H4 (cell line): ENCODE measurements around the gene CSPG4. TPM values are rescaled to one million over a fixed set of nuclear protein-coding genes. Genes with fewer than 3 reads are reported as not detected.
A peak's percentile ranks its signal among the peaks of the same experiment; 100 is the strongest.
"Not testable (repeated sequence)": the region's sequence is repeated elsewhere in the genome, so short reads cannot be mapped to it uniquely, and the experiment has no call there.

ENCODE experiments used
- DNase-seq: peaks from one replicate; pipeline ENCODE4 v3.0.0-alpha.2; 2015; ENCODE audit warnings: low spot score
- total RNA-seq: library from RNA; depleted of rRNA; stranded (reverse); fragments of >200 nt; shearing (Covaris generic); gene quantifications from 2 replicates; pipeline ENCODE4 v1.2.3, GENCODE V29; 2014

CSPG4 gene
- total RNA-seq, 1 experiment from 2014 or later = 0.14 TPM

DNA sequence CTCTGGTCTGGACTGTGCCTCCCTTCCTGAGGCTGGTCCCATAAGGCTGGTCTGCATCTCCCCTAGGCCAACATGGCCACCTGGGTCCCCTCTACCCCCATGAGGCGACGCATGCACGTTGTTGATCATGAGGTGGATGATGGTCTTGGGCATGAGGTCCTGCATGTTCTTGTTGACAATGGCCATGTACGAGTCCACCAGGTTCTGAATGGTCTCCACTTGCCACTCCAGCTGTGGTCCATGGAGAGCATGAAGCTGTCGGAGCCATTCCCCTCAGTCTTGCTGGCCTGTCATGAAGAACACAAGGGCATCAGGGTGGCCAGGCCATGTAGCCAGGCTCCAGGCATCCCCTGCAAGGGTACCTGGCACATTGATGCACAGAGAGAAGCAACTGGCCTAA, 27.1 kb upstream of the CSPG4 start:
- no peak for DNase-seq

DNA sequence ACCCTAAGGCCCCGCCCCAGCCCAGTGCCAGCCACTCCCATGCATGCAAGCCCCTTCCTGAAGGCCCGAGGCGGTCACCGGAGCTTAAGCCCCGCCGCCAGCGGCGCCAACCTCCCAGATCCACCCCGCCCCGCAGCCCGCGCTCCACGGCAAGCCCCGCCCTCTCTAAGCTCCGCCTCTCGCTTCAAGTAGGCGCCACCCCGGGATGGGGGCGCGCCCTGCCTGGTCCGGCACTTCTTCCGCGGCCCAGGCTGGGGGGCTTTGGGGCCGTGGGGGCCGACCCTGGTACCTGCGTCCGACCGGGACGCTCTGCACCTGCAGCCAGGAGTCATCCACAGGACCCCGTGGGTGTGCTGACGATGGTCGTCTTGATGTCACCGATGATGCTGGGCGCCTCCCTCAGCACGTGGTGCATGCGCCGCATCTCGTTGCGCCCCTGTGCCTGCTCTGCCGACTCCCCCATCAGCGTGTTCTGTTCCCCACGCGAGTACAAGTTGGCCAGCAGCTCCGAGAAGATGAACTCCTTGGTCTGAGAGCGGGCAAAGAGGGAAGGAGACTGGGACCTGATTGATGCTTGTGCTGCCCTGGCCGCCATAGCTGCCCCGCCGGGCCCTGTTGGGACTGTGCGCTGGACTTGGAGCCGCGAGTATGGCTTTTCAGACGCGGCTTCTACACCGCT, 26.1 kb upstream of the CSPG4 start:
- DNase-seq = peak; percentile 69

DNA sequence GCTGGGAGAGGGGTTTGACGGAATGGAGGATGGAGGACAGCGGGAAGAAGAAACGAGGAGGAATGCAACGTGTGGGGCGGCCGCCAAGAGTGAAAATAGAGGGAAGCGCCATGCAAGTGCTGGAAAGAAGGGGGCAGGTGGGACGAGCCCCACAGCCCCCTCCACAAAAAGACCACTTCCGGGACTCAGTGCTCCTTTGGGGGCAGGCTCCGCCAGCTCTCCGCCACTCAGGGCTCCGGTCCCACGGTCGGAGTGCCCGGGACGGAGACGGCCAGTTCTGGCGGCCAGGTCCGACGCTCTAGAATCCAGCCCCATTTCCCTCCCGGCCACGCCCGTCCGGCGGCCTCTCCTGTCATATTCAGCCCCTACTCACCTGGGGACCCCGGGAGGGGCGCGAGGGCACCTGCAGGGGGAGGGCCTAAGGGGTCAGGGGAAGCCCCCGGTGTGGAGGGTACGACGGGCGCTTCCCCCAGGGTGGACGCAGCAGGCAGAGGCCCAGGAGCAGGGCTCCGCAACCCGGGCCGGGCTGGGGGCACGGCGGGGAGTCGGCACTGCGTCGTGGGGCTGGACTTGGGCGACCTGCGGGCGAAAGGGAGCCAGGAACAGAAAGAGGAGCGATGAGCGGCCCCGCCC, 25.5 kb upstream of the CSPG4 start:
- DNase-seq = no peak

DNA sequence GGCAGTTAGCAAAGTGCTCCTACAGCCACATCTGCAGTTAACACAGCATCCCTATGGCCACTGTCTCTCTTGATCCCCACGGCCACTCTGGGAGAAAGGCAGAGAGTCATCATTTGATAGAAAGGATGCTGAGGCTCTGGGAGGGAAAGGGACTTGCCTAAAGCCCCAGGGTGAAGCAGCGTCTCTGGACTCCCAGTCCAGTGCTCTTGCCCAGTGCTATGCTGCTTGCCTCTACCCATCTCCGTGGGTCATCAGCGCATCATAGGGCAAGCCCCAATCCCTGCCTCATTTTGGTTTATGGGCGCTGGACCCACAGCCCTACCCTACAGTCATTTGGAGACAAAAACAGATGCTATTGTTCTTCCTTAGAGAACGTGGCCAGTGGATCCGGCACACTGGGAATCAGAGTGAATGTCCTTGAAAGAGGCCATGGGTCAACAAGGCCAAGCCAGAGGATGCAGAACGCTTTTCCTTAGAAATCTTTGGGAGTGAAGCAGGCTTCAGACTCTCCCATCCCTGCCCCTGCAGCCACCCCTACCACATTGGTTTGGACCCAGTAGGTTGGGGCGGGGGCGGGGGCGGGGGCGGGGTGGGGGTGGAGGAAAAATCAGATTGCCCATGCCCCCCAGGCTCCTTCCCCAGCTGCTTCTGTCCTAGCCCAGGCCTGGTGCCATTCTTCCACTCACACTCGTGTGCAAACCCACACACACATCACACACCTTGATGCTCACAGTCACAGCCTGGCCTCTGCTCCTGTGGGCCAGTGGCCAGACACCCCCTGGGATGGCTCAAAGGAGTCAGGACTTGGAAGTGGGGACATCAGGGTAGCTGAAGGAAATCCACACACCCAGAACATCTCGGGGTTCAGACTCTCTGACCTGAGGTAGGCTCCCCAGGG, 24.7 kb upstream of the CSPG4 start:
- DNase-seq = not testable (repeated sequence)

DNA sequence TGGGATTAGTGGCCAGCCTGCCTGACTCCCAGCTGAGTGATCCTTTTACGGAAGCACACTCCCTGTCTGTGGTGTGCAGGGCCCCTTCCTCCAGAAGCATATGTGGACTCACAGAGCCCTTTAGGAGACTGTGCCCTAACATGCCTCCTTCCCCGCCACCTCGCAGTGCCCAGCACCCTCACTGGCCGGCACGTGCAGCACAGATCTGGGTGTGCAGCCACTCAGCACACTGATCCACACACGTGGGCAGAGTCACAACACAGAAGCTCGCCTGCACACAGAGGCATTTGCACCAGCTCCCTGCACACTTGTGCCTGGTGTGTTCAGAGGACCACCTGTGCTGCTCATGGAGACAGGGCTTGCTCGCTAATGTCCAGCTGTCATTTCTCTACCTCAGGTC, 23.6 kb upstream of the CSPG4 start:
- DNase-seq = no peak

- not testable (repeated sequence) for DNase-seq
Measured at GRCh38 chr15:75734861-75735760, 22.5 kb upstream of the CSPG4 start.

DNA sequence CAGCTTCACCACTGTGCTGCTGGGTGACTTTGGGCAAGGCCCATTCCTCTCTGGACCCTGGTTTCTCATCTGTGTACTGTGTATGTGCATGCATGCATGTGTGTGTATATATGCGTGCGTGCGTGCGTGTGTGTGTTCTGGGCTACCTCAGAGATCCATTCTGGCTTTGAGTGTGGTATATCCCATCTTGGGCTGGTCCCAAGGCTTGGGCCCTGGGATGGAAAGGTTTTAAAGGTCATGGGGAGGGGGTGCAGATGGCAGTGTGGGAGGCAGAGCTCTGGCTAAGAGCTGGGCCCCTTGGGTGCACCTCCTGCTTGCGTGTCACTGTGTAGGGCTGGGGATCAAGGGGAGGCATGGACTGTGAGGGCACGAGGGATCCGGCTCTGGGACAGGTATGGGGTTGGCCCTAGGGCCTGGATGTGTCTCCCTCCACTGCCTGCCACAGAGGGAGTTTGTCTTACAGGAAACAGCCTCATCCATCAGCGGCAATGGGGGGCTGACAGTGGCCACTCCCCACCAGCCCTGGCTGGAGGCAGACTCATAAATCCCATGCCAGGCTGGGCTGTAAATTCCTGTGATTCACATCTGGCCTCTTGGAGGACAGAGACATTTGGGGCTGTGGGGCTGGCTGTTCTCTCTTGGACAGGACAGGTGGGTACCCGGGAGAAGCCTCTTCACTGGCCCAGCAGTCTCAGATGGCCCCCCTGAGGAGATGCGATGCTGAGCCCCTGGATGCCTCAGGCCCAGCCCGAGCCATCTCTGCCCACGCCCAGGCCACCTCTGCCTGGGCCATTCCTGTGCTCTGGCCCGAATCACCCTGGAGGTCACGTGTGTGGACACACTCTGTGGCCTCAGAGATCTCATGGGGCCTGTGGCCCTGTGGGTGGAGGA, 21.4 kb upstream of the CSPG4 start:
- DNase-seq = no peak

DNA sequence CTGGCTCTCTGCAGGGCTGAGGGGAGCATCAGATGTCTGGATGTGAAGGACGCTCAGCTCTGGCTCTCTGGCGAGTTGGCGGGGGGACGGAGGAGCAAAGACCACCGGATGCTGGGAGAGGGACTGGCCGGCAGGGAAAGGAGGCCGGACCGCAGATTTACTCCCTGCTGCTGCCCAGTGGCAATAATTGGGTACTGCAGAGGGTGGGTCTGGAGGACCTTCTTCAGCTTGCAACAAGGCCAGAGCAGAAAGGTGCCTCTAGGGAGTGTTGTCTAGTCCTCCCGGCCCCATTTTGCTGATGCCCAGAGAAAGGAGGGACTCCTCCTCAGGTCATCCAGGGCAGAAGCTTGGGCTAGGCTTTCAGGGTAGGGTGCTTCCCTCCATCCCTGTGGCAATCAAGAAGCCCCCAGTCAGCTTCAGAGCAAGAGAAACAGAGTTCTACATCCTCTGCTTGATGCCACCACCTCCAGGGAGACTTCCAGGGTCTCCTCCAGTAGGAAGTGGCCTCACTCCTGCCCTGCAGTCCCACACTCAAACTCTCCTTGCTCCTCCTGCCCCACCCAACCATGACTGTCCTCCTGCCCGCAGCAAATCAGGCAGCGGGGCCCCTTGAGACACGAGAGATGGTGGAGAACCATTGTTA, 20.3 kb upstream of the CSPG4 start:
- peak; percentile 50 for DNase-seq

GRCh38 chr15:75732177-75732808, 19.6 kb upstream of the CSPG4 start:
- no peak for DNase-seq

DNA sequence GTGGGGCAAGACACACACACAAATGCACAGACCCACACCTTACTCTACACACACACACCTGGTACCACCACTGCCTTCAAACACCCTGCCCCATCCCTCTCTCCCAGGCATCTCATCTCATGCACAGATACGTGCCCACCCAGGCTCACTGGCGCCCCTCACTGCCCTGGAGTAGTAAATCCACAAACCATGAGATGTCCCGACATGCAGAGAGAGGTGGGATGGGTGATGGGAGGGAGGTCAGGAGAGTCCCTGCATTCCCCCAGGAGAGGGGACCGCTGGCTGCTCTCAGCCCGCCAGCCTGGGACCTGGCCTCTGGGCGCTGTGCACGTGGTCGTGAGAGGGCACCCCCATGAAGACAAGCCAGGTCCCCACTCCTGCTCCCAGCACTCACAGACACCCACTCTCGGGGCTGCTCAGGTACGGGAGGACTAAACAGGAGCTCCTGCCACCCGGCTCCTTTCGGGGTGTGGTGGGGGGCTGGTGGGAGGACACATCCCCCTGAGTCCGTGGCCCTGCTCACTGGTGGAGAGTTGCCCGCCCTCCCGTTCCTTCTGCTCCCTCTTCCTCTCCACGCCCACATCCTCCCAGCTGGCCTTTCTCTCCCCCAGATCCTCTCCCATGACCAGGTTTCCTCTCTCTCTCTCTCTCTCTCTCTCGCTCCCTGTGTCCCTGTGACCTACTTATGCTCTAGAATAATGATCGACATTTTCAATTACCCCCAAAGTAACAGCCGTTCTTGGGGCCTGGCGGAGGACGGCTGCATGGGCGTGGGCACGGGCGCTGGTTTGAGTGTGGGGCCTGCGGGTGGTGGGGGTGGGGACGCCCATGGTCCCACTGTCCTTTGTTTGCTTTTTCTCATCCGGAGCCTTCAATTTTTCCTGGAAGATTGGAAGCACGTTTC, 18.9 kb upstream of the CSPG4 start:
- no peak for DNase-seq

DNA sequence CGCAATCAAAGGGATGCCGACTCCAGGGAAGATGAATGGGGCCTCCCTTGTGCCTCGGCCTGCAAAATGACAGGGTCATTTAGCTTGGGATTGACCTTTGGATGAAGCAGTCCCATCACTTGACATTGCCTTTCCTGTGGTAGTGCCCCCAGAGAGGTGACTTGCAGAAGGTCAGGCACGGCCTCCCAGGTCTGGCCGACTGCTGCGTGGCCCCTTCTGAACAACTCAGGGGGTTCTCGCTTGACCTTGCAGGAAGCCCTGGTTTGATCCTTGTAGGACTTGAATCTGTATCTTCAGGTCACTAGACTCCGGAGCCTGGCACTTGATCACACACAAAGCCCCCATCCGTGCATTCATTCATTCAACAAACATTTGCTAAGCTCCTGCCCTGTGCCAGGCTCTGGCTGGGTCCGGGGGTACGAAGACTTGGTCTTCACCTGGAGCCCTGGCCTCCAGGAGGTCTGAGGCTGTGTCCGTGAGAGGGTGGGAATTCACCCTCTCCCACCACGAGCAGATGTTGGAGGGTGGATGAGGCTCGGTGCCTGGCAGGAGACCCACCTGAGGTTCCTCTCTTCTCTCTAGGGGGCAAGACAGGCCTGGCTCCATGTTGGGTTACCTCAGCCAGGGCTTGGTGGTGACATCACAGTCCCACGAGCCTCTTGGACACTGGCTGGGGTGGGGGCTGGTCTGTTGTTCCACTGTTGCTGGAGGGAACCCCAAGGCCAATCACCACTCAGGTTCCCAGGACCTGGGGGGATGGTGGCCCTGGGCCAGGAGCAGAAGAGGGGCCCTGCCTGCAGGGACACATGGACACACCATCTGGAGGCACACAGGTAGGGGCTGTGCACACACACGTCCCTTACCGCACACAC, 18.0 kb upstream of the CSPG4 start:
- not testable (repeated sequence) for DNase-seq

GRCh38 chr15:75729326-75730069, 16.9 kb upstream of the CSPG4 start:
- no peak for DNase-seq

GRCh38 chr15:75727851-75728715, 15.4 kb upstream of the CSPG4 start:
- DNase-seq = peak; percentile 41

- no peak for DNase-seq
Measured at GRCh38 chr15:75727031-75727531, 14.4 kb upstream of the CSPG4 start.
